Measurements from ENCODE around the gene ZNF227.
"Not testable (repeated sequence)": the region's sequence is repeated elsewhere in the genome, so short reads cannot be mapped to it uniquely, and the experiment has no call there.

ZNF227 gene

GRCh38 chr19:44236384-44236783 lies 24.1 kb downstream of the ZNF227 start:
- DNase-seq (ENCODE audit: low read depth in 2 of 2): no peak

- not testable (repeated sequence) for DNase-seq (ENCODE audit: low read depth in 2 of 2)
Observed at GRCh38 chr19:44252332-44252731, 40.0 kb downstream of the ZNF227 start.

DNA sequence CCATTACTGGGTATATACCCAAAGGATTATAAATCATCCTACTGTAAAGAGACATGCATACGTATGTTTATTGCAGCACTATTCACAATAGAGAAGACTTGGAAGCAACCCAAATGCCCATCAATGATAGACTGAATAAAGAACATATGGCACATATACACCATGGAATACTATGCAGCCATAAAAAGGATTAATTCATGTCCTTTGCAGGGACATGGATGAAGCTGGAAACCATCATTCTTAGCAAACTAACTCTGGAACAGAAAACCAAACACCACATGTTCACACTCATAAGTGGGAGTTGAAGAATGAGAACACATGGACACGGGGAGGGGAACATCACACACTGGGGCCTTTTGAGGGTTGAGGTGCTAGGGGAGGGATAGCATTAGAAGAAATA lies 41.1 kb downstream of the ZNF227 start:
- DNase-seq (ENCODE audit: low read depth in 2 of 2): not testable (repeated sequence)

DNA sequence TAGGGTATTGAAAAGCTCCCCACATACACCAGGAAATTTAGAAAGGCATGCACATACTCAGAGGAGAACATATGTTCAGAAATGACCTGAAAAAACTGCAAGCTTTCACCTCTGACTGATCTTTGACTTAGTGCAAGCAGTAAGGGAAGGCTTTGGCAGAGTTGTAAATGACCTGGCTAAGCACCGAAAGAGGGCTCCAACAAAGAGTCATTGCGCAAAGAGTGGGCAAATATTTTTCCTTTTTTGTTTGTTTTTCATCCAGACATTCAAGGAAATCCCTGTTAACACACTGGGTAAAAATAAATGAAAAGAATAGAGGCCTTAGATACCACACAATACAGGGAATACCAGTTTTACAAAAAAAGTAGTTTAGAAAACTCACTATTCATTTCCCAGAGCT lies 42.2 kb downstream of the ZNF227 start:
- DNase-seq (ENCODE audit: low read depth in 2 of 2): no peak

- DNase-seq (ENCODE audit: low read depth in 2 of 2): no peak
Observed at GRCh38 chr19:44255705-44256411, 43.5 kb downstream of the ZNF227 start.

DNA sequence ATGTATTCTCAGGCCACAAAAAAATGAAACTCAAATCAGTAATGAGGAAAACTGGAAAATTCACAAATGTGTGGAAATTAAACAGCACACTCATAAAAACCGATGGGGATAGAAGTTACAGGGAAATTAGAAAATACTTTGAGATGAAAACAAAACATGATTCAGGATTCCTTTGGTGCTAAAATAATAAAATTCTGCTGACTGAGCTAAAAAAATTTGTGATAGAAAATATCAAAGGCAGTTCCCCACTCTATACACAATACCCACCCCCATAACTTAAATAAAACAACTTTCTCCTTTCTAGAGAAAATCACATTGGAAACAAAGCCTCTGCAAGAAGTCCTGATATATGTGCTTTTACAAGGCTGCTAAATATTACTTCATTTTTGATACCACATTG lies 45.8 kb downstream of the ZNF227 start:
- no peak for DNase-seq (ENCODE audit: low read depth in 2 of 2)

DNA sequence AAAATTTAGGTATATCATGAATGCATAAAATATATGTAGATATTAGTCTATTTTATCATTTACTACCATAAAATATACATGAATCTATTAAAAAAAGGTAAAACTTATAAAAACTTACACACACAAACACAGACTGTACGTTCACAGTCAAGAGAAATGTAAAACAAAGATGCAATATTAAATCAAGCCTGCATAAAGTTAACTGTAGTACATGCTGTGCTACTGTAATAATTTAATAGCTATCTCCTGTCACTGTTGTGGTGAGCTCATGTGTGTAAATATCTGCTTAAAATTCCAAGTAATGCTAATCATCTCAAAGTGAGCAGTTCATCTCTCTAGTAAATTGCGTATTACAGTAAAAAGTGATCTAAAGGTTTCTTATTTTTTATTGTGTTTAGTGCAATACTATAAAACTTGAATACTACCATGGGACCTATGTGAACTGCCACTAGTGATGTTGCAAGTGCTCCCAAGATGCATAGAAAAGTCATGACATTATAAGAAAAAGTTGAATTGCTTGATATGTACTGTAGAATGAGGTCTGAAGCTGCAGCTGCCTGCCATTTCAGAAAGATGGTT lies 46.6 kb downstream of the ZNF227 start:
- no peak for DNase-seq (ENCODE audit: low read depth in 2 of 2)

DNA sequence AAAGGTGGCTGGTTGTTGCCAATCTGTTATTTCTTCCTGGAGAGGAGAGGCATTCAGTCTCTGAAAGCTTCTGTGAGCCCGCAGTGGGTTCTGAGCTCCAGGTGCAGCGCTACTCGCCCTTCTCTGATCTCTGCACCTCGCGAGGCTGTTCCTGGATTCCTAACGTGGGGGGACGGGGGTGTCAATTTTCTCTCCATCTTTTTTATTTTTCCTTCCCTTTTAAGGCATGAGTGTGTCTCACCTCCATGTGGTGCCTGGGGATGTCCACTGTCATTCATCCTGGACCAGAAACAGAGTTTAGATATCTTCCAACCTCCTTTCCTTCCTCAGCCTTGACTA lies 48.0 kb downstream of the ZNF227 start:
- no peak for DNase-seq (ENCODE audit: low read depth in 2 of 2)

GRCh38 chr19:44260695-44261446 lies 48.5 kb downstream of the ZNF227 start:
- no peak for DNase-seq (ENCODE audit: low read depth in 2 of 2)

- DNase-seq (ENCODE audit: low read depth in 2 of 2): no peak
Observed at GRCh38 chr19:44277331-44277730, 65.0 kb downstream of the ZNF227 start.

GRCh38 chr19:44278181-44278690 lies 65.9 kb downstream of the ZNF227 start:
- no peak for DNase-seq (ENCODE audit: low read depth in 2 of 2)

DNA sequence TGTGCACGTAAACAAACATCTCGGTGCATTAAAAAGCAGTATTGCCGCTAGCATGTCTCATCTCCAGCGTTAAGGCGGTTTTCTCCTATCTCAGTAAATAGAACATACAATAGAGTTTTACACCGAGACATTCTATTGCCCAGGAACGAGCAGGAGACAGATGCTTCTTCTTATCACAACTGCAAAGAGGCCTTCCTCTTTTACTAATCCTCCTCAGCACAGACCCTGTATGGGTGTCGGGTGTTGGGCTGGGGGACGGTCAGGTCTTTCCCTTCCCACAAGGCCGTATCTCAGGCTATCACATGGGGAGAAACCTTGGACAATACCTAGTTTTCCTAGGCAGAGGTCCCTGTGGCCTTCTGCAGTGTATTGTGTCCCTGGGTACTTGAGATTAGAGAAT lies 68.6 kb downstream of the ZNF227 start:
- no peak for DNase-seq (ENCODE audit: low read depth in 2 of 2)

- no peak for DNase-seq (ENCODE audit: low read depth in 2 of 2)
Observed at GRCh38 chr19:44282846-44283245, 70.5 kb downstream of the ZNF227 start.

- no peak for DNase-seq (ENCODE audit: low read depth in 2 of 2)
Observed at GRCh38 chr19:44284968-44285367, 72.6 kb downstream of the ZNF227 start.

Measured in activated CD8-positive, alpha-beta memory T cell treated with anti-CD3 and anti-CD28 coated beads for 4 hours (primary cell).